GM06990 (cell line): Measurements from ENCODE around the gene XIAP.

ENCODE experiments used
- DNase-seq: peaks from one replicate; pipeline ENCODE4 v3.0.0-alpha.2; 2011; ENCODE audit not compliant: insufficient read length; ENCODE audit errors: extremely low read depth
- H3K27me3 ChIP-seq: replicated peaks from 2 replicates; pipeline ENCODE4 v1.6.0; 2011; ENCODE audit warnings: low read length; ENCODE audit not compliant: control insufficient read depth, insufficient read depth
- H3K36me3 ChIP-seq: 2 replicates; pipeline ENCODE4 v1.5.1; 2011; ENCODE audit warnings: low read length; ENCODE audit not compliant: control insufficient read depth, insufficient read depth
- H3K4me3 ChIP-seq: replicated peaks from 2 replicates; pipeline ENCODE4 v1.5.1; 2011; ENCODE audit warnings: low read depth, mild to moderate bottlenecking, control low read depth, low read length
- CTCF ChIP-seq: IDR thresholded peaks from 2 replicates; pipeline ENCODE4 v1.5.1; 2011; ENCODE audit warnings: low read length, control low read depth, mild to moderate bottlenecking, inconsistent platforms; ENCODE audit not compliant: insufficient read depth, poor library complexity, severe bottlenecking

XIAP gene

GRCh38 chrX:123860983-123861382 lies 1.1 kb downstream of the XIAP start:
- Histone ChIP-seq H3K27me3 (no peaks in the 10 kb centered on the region), H3K4me3 (peak overlapping the region; percentile 72), H3K36me3 (no peaks in the 10 kb centered on the region)
- no peak for TF ChIP-seq CTCF
- no peak for DNase-seq

- Histone ChIP-seq H3K36me3 (no peaks in the 10 kb centered on the region), H3K4me3 (no peak overlapping the region), H3K27me3 (no peaks in the 10 kb centered on the region)
- TF ChIP-seq CTCF: no peak
- no peak for DNase-seq
Observed at GRCh38 chrX:123869488-123869887, 9.6 kb downstream of the XIAP start.

DNA sequence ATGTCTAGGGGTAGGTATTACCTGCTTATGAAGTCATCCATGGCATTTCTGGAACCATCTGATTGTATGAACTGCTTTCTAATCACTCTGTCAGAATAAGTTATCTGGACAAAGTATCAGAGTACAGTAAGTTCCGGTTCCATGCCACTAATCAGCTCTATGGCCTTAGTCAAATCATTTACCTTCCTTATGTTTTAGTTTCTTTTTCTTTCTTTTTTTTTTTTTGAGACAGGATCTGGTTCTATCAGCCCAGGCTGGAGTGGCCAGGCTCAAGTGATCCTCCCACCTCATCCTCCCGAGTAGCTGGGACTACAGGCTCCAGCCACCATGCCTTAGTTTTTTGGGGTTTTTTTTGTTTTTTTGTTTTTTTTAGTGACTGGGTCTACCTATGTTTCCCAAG lies 11.5 kb downstream of the XIAP start:
- Histone ChIP-seq H3K27me3 (no peaks in the 10 kb centered on the region), H3K36me3 (no peaks in the 10 kb centered on the region), H3K4me3 (no peak overlapping the region)
- DNase-seq: no peak
- no peak for TF ChIP-seq CTCF

- no peak for TF ChIP-seq CTCF
Observed at GRCh38 chrX:123873956-123874355, 14.1 kb downstream of the XIAP start.

DNA sequence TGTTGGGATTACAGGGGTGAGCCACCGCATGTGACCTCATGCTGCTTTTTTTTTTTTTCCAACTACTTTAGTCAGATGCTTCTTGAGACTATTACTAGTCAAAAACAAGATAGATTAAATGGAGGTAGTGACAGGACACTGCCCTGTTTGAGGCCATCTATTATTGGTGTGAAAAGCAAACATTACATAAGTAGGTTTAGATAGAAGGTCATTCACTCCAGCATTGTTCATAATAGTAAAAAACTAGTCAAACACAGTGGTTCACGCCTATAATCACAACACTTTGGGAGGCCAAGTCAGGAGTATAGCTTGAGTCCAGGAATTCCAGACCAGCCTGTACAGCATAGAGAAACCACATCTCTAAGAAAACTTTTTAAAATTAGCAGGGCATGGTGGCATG lies 16.3 kb downstream of the XIAP start:
- no peaks in the 10 kb centered on the region for H3K36me3 ChIP-seq
- no peak overlapping the region for H3K4me3 ChIP-seq
- H3K27me3 ChIP-seq: no peaks in the 10 kb centered on the region
- TF ChIP-seq CTCF: no peak
- DNase-seq: no peak

More at GRCh38 chrX:123873956-123874355, 14.1 kb downstream of the XIAP start:
- Histone ChIP-seq H3K4me3 (no peak overlapping the region), H3K27me3 (no peaks in the 10 kb centered on the region), H3K36me3 (no peaks in the 10 kb centered on the region)
- no peak for DNase-seq

DNA sequence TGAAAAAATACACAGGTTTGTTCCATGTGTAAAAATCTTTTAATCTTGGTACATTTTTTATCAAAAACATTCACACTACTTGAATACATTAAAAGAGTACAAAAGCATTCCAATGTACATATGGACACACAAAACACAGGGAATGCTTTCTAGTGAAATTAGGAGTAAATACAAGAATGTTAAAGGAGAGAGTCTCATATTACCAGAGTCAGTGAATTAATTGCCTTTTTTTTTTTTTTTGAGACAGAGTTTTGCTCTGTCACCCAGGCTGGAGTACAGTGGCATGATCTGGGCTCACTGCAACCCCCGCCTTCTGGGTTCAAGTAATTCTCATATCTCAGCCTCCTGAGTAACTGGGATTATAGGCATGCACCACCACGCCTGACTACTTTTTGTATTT lies 17.0 kb downstream of the XIAP start:
- H3K27me3 ChIP-seq: no peaks in the 10 kb centered on the region
- no peaks in the 10 kb centered on the region for H3K36me3 ChIP-seq
- no peak overlapping the region for H3K4me3 ChIP-seq
- no peak for DNase-seq
- TF ChIP-seq CTCF: no peak
